ENCODE measurements around the gene LSM14B.
"Not testable (repeated sequence)": the region's sequence is repeated elsewhere in the genome, so short reads cannot be mapped to it uniquely, and the experiment has no call there.

LSM14B gene

DNA sequence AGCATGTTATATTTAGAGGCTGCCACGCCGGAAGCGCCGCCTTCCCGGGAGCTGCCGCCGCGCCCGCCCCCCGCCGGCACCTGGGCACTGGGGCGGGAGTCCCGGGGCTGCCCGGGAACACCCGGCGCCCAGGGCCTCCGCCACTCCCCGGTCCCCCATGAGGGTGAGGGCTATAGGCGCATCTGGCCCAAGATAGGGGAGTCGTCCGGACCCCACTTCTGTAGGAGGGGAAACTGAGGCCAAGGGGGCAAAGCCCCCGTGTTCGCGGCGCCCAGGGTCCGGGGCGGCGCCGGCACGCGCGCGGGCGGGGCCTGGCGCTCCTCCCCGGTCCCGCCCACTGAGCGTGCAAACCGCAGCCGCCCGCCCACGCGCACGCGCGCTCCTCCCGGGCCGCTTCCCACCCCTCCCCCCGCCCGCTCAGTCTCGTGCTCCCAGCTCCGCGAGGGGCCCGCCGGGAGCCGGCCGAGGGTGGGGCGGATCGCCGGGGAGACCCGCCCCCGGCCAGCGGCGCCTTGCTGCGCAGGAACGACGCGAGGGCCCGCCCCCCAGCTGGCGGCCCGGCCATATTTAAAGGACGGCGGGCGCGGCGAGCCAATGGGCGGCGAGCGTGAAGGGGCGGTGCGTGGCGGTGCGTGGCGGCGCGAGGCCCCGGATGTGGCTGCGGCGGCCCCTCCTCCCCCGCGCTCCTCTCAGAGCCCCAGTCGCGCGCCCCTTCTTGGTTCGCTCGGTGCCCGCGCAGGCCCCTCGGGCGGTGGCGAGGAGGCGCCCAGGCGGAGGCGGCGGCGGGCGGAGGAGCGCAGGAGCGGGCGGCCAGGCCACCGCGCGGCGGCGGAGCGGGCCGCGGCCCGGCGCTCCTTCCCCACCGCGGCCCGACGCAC lies at the start of gene LSM14B:
LSM14B (plus strand) TSS at position 700 of the 878 bp plus-strand sequence. CDS start 192 bp downstream, outside the sequence.
- DNase-seq (ENCODE audit: low spot score): peak; percentile 96

DNA sequence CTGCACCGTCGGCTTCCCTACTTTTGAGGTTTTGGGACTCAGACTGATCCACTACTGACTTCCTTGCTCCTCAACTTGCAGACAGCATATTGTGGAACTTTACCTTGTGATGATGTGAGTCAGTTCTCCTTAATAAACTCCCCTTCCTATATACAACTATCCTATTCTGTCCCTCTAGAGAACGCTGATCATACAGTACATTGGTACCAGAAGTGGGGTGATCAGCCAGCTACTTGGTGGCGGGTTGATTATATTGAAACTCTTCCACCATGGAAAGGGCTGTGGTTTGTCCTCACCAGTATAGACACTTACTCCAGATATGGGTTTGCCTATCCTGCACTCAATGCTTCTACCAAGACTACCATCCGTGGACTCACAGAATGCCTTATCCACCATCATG lies 49.0 kb upstream of the LSM14B start:
- no peak for DNase-seq (ENCODE audit: low spot score)

DNA sequence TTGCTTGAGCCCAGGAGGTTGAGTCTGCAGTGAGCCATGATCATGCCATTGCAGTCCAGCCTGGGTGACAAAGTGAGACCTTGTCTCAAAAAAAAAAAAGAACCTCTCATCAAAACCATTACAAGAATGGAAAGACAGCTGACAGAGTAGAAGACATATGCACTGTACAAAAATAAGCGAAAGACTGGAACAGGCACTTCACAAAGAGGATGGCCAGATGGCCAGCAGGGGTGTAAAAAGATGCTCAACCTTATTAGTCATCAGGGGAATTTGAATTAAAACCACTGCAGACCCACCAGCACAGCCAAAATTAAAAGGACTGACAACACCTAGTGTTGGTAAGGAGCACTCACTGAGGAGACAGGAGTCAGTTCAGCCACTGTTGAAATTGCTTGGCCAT lies 43.1 kb upstream of the LSM14B start:
- DNase-seq (ENCODE audit: low spot score): no peak

DNA sequence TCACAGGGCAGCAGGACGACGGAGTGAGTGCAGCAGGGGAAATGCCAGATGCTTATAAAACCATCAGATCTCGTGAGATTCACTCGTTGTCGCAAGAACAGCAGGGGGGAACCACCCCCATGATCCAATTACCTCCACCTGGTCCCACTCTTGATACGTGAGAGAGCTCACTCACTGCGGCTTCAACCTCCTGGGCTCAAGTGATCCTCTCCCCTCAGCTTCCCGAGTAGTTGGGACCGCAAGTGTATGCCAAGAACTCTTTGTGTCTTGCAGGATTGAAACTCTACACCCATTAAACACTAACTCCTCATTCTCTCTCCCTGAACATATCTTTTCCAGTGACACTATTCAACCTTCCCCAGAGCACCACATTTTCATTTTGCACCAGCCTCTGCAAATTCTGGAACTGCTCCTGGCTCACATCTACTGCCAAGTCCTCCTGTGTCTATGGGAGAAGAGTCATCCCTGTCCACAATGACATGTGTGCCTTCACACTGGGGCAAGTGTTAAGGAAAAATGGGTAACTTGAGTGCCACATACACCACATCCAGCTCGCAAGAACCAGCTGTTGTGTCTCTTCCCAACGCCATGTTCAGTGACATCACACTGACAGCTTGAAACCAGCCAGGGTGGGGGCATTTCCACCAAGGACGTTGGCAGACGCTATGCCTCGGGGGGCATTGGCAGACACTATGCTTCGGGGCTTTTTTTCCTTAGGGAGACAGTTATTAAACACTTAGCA lies 41.9 kb upstream of the LSM14B start:
- no peak for DNase-seq (ENCODE audit: low spot score)

DNA sequence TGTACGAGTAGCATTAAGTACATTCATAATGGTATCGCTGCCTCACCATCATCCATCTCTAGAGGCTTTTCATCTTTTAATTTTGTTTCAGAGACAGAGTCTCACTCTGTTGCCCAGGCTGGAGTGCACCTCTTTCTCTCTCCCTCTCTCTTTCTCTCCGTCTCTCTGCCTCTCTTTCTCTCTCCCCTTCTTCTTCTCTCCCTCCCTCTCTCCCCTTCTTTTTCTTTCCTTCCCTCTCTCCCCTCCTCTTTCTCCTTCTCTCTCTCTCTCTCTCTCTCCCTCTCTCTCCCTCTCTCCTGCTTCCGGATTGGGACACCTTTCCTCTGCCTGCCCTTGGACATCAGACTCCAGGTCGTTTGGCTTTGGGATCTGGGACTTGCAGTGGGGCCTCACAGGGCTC lies 39.0 kb upstream of the LSM14B start:
- no peak for DNase-seq (ENCODE audit: low spot score)

DNA sequence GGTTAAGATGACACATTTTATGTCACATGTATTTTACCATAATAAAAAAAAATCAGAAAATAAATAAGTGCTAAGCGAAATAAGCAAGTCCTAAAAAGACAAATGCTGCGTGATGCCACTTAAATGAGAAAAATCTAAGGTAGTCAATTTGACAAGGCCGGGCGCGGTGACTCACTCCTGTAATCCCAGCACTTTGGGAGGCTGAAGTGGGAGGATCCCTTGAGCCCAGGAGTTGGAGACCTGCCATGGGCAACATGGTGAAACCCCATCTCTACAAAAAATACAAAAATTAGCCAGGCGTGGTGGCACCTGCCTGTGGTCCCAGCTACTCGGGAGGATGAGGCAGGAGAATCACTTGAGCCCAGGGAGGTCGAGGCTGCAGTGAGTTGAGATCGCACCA lies 38.1 kb upstream of the LSM14B start:
- DNase-seq (ENCODE audit: low spot score): not testable (repeated sequence)

DNA sequence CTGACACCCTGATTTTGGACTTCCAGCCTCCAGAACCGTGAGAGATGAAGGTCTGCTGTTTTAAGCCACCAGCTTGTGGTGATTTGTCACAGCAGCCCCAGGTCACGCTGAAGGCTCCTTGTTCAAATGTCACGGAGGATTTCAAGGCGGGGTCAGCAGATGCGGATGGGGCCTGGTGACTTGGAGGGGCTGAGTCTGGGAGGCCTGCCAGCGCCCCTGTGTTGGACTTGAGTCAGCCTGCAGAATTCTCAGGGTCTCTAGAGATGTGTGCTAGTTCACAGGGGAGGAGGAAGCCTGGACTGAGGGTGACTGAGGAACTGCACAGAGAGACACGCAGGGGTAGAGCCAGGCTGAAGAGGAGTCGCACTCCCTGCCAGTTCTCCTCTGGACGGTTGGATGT lies 37.1 kb upstream of the LSM14B start:
- DNase-seq (ENCODE audit: low spot score): no peak

DNA sequence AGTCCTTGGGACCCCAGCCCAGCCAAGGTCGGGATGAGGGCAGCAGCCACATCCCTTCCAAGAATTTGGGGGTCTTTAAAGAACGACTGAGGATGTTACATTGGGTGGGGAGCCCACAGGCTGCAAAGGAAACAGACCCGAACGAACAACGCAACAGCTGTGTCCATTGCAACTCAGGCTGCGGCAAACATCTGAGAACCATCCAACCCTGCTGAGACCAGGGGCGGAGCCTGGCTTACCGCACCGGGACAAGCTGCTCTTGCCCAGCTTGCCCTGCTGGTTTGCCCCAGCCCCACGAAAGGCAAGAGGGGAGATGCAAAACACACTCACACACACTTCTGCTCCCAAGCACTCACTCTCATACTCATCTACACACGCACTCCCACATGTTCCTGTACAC lies 35.0 kb upstream of the LSM14B start:
- no peak for DNase-seq (ENCODE audit: low spot score)

DNA sequence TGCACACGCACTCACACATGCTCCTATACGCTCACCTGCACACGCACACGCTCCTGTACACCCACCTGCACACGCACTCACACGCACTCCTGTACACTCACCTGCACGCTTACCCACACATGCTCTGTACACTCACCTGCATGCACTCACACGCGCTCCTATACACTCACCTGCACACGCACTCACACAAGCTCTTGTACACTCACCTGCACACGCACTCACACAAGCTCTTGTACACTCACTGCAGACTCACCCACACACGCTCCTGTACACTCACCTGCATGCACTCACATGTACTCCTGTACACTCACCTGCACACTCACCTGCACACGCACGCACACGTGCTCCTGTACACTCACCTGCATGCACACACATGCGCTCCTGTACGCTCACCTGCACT lies 34.6 kb upstream of the LSM14B start:
- no peak for DNase-seq (ENCODE audit: low spot score)

DNA sequence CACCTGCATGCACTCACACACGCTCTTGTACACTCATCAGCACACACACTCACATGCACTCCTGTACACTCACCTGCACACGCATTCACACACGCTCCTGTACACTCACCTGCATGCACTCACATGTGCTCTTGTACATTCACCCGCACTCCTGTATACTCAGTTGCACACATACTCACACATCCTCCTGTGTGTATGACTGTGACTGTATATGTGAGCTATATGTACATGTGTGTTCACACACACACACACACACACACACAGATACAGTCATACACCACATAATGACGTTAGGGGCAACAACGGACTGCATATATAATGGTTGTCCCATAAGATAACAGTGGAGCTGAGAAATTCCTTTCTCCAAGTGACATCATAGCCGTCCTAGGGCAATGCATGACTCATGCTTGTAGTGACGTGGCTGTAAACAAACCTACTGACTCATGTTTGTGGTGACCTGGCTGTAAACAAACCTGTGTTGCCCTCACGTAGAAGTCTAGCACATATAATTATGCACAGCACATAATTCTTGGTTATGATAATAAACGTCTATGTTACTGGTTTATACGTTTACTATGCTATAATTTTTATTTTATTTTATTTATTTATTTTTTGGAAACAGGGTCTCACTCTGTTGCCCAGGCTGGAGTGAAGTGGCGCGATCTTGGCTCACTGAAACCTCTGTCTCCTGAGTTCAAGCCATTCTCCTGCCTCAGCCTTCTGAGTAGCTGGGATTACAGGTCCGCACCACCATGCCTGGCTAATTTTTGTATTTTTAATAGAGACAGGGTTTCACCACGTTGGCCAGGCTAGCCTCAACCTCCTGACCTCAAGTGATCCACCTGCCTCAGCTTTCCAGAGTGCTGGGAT lies 33.8 kb upstream of the LSM14B start:
- DNase-seq (ENCODE audit: low spot score): peak; percentile 74

DNA sequence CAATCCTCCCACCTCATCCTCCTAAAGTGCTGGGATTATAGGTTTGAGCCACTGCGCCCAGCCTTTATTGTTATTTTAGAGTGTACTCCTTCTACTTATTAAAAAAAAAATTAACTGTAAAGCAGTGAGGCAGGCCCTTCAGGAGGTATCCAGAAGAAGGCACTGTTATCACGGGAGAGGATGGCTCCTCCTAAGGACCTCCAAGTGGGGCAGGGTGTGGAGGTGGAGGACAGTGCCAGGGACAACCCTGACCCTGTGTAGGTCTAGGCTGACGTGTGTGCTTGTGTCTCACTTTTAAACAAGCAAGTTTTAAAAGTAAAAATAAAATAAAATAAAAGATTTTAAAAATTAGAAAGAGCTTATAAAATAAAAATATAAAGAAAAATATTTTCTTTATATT lies 32.9 kb upstream of the LSM14B start:
- peak; percentile 22 for DNase-seq (ENCODE audit: low spot score)

DNA sequence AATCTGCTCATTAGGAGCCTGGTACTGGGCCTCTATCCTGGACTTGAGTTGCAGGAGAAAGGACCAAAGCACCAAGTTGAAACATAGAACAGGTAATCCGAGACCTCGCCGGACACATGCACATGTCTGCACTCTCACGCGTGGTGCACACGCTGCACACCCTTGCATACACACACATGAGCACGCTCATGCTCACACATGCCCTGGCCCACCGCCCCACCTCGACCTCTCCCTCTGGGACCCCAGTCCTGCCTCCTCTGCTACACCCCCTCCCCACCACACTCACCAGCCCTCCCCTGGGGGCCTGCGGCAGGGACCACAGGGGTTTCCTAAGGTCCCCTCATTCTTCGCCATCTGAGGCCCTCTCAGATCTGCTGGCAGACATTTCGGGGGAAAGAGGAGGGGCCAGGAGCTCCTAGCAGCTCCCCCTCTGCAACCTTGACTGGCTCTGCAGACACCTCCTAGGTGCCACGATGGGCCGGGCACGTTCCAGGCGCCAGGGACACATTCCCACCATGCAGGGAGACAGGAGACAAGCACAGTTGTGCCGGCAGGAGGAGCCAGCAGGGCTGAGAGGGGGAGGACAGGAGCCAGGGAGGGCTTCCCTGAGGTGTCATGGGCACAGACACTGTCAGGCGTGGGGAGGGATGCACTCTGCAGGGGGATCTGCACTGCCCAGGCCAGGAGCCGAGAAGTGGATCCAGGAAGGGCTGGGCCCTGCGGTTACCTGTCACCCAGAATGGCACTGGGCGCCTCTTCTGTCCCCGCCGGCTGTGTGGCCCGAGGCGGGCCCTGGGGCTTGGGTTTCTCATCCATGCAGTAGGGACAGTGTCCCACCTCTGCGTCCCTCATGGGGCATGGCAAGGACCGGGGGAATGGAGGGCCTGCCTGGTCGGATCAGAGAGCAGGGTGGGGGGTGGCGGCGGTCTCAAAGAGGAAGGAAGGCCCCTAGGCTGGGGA lies 25.6 kb upstream of the LSM14B start:
- DNase-seq (ENCODE audit: low spot score): no peak

DNA sequence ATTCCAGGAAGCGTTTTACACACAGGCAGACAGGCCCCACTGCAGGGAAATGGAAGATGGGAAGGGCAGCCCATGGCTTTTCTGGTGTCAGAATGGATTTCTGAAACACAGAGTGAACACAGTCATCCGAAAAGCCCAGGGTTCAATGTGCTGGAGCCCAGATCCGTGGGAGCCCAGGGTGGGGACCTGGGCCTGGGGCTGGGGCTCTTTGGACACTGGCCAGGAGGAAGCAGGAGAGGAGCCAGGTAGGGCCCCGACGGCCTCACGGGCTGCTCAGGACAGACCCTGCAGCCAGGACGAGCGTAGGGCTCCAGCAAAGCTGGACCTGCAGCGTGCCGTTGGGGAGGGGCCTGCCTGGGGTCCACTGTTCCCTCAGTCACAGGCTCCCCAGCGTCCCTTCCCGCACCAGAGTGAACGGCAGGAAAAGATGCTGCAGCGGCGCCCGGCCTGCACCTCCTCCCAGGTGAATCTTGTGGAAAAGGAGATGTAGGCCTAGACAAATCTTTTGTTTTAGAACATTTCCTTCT lies 24.3 kb upstream of the LSM14B start:
- no peak for DNase-seq (ENCODE audit: low spot score)

DNA sequence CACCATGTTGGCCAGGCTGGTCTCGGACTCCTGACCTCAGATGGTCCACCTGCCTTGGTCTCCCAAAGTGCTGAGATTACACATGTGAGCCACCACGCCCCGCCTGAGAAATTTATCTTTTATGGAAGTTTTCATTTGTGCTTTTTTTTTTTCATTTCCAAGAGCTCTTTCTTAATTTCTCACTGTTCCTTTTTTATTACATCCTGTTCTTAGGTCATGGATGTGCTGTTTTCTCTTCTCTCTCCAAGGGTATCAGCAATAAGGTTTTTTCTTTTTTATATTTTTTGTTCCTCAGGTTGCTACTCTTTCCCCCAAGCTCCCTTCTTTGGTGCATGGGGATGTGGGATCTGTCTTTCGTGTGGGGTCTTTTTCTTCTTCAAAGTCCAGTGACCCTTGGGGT lies 21.2 kb upstream of the LSM14B start:
- DNase-seq (ENCODE audit: low spot score): no peak

DNA sequence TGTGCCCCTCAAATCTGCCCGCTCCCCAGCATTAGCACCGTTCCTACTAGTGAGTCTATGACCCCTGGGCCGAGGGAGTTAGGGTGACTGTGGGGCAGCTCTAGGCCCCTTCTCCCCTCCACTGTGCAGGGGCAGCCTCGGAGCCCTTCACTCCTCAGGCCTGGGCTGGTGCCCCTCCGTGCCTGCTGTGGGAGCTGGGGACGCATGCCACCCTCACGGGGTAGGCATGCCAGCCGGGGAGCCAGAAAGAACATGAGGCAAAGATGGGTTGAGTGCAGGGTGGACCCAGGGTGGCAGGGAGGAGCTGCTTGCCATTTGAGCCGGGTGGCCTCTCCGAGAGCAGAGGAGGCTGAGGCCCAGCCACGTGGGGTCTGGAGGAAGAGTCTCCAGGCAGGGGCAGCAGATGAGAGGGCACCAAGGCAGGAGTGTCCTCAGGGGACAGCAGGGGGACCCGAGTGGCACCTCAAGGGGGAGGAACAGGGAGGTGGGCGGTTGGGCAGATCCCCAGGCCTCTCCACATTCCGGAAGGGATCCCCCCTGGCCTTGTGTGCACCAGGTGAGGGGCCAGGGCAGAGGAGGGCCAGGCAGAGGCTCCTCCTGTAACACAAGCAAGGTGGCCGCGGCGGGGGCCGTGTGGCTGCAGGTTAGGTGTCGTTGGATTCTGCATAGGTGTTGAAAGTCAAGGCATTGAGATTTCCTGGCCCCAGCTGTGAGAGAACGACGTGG lies 18.6 kb upstream of the LSM14B start:
- no peak for DNase-seq (ENCODE audit: low spot score)

DNA sequence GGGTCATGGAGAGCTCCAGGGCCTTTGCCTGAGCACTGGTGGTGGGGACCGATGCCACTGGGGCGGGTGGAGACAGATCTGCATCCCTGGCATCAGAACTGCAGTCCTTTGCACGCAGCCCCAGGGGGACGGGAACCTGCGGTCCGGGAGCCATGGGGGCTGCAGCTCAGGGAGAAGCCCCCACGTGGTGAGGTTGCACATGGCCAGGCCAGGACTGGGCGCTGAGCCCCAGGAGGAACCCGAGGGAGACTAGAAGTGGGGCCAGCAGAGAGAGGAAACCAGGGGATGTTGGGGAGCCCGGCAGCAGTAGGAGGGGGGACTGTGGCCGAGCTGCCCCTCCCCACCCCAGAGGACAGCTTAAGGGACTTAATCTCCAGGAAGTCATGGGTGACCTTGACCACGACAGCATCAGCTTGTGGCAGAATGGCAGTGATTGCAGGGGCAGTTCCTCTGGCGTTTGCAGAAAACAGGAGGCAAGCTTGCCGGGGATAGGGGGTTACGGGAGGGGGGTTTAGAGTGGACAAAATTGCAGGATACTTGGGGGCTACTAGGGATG lies 18.0 kb upstream of the LSM14B start:
- DNase-seq (ENCODE audit: low spot score): no peak

DNA sequence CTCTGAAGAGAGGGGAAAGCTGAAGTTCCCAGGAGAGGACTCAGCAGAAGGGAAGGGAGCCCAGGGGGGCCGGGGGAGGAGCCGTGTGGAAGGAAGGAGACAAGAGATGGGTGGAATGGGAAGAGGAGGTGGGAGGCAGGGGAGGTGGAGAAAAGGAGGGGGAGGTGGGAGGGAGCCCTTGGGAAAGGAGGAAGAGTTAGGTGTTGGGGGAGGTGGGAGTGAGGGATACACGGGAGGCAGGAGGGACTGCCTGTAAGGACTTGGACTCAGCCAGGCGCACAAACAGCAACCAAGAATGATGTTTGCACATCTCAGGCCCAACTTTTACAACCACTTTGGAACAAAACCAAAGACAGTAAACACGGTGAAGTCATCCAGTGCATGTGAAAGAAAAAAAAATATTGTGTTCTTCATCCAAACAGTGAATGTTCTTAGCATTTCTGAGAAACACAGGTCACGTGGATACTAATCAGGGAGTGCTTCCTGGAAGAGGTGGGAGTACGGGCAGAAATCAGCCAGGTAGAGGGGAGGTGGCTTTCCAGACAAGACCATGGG lies 17.4 kb upstream of the LSM14B start:
- DNase-seq (ENCODE audit: low spot score): no peak

DNA sequence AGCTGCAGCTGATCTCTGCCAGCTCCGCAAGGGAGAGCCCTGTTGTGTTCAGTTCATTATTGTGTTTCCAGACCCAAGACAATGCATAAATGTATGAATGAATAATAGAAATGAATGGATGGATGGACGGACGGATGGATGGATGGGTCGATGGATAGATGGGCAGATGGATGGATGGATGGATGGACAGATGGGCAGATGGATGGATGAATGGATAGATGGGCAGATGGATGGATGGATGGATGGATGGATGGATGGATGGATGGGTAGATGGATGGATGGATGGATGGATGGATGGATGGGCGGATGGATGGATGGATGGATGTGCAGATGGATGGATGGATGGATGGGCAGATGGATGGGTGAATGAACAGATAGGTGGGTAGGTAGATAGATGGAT lies 16.7 kb upstream of the LSM14B start:
- DNase-seq (ENCODE audit: low spot score): no peak

DNA sequence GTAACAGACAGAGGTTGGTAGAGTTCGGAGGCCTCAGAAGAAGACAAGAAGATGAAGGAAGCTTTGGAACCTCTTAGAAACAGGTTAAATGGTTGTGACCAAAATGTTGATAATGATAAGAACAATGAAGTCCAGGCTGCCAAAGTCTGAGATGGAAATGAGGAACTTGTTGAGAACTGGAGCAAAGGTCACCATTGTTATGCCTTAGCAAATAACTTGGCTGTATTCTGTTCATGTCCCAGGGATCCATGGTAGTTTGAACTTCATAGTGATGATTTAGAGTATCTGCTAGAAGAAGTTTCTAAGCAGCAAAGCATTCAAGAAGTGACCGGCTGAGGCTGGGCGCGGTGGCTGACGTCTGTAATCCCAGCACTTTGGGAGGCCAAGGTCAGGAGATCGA lies 11.1 kb upstream of the LSM14B start:
- DNase-seq (ENCODE audit: low spot score): no peak

DNA sequence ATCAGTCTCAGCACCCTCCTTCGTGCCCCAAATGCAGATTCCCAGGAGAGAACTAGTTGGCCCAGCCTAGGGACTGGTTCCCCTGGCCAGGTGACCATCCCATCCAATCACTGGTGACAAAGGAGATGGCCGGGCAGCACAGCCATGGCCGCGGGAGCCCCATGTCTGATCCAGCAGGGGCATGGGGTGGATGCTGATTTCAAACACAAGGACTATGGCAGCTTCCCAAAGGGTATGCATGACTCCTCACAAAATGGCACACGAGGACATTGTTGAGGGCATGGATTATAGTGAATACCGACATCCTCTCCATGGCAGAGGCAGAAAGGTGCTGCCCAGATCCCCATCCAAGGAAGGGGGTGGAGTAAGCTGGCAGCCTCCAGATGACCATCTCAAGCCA lies 9.9 kb upstream of the LSM14B start:
- no peak for DNase-seq (ENCODE audit: low spot score)

Data from hematopoietic multipotent progenitor cell treated with erythropoietin and hydrocortisone succinate and interleukin-3 and kit ligand, for 17 days (in vitro differentiated cells).